Stimulated activated CD4-positive, alpha-beta T cell treated with anti-CD3 and anti-CD28 coated beads, Interleukin-12 subunit alpha, Interleukin-12 subunit beta, amount 100 ng/mL, for 48 hours (primary cell): ENCODE measurements around the gene FHOD3.

Experiments
- DNase-seq, 3 donors: peaks; one replicate each; pipeline ENCODE4 v3.0.0-alpha.2; 2020; ENCODE audit warnings: low read depth in 2 of 3, low spot score in 1 of 3

FHOD3 gene

GRCh38 chr18:36378205-36378604 lies 80.7 kb downstream of the FHOD3 start:
- no peak for DNase-seq

GRCh38 chr18:36379435-36379984 lies 82.0 kb downstream of the FHOD3 start:
- no peak for DNase-seq

DNA sequence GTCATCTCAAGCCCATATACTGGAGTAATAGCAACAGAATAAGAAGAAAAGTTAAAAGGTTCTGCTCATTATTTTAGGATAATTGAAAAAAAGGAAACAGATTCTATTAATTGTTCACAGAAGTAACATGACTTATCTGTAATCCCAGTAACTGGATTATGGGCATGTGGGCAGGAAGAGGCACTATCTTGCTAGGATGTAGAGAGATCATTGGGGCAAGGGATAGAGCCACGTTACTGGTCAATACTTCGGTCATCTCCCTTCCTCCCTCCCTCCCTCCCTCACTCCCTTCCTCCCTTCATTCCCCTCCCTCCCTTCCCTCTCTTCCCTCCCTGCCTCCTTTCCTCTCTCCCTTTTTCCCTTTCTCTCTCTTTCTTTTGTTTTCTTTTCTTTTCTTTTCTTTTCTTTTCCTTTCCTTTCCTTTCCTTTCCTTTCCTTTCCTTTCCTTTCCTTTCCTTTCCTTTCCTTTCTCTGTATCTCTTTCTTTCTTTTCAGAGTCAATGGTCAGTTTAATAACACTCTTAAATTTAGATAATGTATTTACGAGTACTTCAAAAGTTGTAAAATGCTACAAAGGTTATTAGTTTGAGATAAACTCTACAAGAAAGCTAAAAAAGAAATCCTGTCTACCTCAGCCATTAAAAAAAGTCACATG lies 82.8 kb downstream of the FHOD3 start:
- no peak for DNase-seq

DNA sequence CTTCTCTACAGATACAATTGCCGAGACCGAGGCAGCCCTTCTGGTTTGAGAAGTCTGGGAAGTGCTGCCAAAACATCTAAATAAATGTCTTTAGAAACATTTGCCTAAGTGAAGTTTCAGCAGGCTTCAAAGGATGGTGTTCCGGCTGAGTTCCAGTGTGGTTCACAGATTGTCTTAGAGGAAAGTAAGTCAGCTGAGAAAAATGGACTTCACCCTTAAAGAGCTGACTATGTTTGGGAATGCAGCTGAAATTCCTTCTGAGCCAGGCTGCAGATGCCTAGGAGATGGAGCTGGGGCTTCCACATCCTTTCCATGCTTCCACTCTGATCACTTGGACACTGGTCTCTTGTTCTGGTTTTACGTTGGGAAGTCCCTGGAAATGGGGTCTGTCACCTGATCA lies 83.6 kb downstream of the FHOD3 start:
- no peak for DNase-seq

DNA sequence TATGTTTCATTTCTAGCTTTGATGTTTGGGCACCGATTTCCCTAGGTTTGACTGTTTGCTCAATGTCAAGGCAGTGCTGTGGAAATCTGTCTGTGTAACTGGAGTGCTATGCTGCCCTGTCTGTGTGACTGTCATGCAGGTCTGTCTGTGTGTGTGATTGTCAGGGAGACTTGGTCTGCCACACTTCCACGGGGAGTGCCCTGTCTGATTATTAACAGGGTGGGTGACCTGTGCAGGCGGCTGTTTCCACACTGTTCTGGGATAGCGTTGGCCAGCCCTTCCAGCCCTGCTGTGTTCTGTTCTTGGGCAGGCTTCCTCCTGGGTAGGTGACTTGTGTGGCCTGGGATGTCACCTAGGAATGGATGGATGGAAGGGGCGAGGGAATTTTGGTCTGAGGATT lies 85.3 kb downstream of the FHOD3 start:
- DNase-seq = no peak

DNA sequence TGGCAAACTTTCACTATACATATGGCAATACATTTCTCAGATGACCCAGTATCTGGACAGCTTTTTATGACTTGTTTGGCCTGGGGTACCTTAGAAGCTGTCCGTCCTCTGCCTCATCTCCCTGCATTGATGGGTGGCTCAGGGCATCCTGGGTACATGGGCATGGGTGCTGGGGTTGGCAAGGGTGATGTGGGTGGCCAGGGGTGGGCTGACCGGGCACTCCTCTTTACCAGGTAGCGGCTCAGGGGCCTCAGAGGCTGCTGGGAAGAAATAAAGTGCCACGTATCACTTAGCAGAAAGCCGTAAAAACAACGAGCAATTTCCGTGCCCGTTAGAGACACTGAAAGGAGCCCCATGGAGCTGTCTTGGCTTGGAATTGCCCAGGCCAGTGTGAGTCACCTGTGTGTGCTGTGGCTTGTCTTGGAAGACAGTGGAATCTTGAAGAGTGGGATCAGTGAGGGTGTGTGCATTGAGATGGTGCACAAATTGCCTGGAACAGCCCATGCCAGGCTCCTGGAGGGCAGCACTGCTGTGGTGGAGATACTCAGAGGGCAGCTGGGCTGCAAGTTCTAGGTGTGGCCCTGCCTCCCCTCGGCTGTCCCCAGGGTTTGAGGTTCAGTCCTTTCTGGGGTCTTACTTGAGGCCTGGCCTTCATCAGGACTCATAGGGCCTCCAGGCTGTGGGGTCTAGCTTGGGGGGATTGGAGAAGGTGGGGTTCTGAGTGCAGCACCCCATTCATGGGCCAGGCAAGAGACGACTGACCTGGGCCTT lies 88.8 kb downstream of the FHOD3 start:
- DNase-seq = no peak

- no peak for DNase-seq
Measured at GRCh38 chr18:36387310-36387709, 89.8 kb downstream of the FHOD3 start.

DNA sequence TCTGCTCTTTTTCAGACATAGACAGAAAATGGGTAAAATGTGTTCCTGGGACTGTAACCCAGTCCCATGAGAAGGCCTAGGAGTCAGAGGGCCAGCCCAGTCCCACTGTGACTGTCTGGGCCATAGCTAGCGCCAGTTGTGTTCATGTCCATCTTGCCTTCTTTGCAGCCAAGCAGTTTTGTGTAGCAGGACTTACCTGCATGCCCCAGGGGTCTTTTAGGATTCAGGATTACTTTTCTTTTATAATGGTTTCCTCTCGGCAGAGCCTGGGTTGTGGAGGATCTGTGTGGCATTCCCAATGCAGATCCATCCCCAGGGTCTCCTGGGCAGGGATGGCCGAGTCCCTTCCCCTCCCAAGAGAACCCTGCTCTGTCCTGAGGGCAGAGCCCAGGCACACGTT lies 90.8 kb downstream of the FHOD3 start:
- no peak for DNase-seq

DNA sequence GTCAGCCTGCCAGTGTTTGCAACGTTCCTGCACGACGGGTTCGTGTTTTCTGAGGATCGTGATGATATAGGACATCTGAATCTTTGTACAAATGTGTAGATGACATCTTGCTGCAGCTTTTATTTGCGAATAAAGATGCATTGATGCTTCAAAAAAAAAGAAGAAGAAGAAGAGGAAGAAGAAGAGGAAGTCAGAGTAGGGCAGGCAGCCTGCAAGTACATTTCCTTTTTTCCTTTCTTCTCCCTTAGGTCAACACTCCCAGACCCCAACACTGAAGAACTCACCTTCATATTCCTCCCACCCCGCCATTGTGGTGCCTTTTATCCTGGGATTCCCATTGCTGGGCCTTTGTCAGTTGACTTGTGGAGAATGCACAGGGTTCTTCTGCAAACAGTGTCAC lies 91.5 kb downstream of the FHOD3 start:
- DNase-seq = no peak

DNA sequence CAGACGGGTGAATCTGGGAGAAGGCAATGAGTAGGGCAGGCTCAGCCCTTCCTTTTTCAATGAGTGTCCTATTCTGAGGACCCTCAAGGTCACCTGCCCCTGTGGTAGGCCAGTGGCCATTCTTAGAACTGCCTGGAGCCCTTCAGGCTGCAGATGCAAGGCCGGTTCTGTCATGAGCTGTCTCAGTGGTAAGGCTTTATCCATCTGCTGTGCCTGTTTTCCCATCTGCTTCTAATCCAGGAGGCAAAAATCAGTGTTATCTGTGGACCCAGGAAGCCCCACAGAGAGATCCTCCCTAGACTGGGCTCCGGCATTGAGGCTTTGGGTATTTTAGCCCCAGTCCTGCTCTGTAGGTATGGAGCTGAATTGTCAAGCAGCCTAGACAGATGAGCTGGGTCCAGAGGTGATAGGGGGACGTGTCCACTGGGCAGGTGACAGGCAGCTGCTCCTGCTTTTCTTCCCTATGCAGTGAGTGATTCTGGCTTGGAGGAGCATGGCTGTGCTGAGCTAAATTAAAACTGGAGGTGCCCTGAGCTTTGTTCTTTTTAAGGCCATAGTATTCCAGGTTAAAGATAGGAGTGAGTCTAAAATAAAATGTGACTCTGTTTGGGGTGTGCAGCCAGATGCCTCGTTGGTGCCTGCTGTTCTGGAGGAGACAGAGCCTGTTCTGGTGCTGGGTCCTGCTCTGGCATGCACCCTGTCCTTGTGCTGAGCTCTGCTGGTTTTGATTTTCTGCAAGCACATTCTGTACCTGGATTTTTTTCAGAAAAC lies 92.5 kb downstream of the FHOD3 start:
- no peak for DNase-seq

GRCh38 chr18:36391426-36392145 lies 94.1 kb downstream of the FHOD3 start:
- DNase-seq = no peak

GRCh38 chr18:36392164-36392978 lies 94.9 kb downstream of the FHOD3 start:
- no peak for DNase-seq

DNA sequence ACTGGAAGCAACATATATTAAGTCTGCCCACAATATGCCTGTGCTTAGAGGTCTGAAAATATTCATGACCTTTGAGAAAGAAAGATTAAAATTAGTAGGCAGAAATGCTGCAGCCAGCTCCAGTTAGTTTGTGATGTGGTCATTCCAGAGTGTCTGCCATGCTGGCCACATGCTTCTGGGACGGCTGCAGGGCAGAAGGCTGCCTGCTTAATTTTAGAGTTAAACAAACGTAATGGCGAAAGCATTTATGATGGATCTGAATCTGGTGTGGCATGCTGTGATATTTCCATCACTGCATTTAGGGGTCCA lies 95.4 kb downstream of the FHOD3 start:
- DNase-seq = no peak

GRCh38 chr18:36394486-36394885 lies 97.0 kb downstream of the FHOD3 start:
- DNase-seq = no peak

DNA sequence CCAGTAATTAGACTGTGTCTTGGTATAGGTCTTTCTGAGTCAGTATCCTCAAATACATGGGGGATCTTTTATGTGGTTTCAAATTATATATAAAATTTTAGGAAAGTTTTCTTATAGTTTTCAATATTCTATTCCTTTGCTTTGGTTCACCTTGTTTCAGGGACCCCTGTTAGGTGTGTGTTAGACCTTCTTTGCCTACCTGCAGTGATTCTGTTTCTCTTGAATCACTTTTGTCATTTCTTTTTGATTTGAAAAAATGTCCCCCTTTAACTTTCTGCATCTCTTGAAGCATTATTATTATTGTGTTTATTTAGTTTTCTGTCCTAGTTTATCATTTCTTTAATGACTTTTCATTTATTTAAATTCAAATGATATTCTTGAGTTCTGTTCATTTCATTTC lies 98.7 kb downstream of the FHOD3 start:
- DNase-seq = no peak

GRCh38 chr18:36397033-36397432 lies 99.5 kb downstream of the FHOD3 start:
- DNase-seq = no peak

DNA sequence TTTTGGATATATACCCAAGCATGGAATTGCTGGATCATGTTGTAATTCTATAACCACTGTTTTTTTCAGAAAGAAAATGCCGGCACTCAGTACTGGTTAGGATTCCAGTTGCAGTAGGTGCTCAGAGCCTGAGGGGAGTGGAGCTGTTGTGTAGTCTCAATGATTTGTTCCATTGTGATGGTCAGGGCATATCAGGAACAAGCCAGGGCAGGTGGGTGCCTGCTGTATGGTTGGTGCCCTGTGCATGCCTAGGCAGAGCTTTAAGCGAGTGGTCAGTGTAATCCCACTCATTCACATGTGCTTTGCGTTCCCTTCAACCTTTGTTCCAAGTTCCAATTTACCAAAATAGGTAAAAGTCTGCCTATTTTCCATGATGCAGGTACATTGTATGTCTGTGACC lies 100.9 kb downstream of the FHOD3 start:
- DNase-seq = no peak

DNA sequence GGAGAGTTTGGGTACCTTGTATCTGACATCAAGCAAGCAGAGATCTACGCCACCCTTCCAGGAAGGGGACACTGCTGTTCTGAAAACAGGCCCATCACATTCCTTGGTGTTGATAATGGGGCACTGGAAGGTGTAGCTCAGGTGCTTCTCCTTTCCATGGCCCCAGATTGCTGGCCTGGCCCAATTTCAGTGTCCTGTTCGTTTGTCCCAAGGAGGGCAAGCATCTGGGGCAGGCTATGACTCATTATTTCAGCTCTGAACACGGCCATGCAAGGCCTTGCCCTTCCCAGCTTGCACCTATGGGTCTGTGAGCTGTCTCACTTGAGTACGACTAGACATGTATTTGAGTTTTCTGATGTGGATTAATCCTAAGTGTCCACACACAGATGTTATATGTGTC lies 101.5 kb downstream of the FHOD3 start:
- no peak for DNase-seq

DNA sequence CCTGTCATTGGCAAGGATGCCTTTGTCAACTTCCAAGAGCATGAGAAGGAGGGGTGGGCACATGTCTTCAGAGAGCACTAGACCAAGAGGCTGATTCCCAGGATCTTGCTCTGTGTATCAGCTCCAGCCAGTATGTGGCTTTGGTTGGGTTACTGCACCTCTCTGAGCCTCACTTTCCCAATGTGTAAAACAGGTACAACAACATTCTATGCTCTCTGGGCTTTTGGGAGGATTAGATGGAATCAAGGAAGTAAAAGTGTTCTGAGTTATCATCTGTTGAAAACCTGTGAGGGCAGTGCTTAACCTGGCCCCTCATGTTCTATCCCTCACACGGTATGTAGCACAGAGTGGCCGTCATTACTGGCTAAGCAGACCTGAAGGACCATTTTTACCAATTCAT lies 103.9 kb downstream of the FHOD3 start:
- no peak for DNase-seq

DNA sequence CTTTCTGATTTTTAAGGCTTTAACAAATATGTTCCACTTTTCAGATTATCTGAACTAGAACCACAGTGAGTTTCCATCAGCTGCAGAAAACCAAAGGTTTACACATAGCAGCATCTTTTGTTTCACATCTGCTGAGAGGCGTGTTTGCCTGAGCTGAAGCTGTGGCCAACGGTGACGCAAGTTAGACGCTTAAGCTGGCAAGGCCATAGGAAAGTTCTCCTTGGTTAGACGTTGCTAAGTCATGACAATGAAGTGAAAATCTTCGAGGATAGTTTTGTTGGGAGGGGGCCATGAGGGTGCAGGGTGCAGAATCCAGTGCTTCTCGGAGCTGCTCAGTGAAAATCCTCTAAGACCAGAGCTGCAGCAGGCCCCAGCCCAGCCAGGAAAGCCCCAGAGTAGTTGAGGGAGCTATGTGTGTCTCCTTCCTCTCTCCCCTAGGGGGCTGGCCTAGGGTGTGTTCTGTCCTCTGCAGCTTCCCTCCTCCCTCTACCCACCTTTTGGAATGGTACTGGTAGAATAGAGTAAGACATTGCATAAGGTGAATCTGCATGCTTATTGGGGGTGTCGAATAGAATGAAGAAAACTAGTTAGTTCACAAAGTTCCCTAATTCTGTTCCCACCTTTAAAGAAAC lies 105.4 kb downstream of the FHOD3 start:
- no peak for DNase-seq
